HFFc6 (cell line): ENCODE results near the gene TSC2. TPM values are rescaled to one million over a fixed set of nuclear protein-coding genes. Genes with fewer than 3 reads are reported as not detected.
"Not testable (repeated sequence)": the region's sequence is repeated elsewhere in the genome, so short reads cannot be mapped to it uniquely, and the experiment has no call there.

Experiments
- DNase-seq: peaks from one replicate; pipeline ENCODE4 v3.0.0-alpha.2; 2018
- H3K27ac Mint-ChIP-seq: 2 replicates; pipeline ENCODE4 v1.8.0; 2020; ENCODE audit warnings: mild to moderate bottlenecking, mixed read lengths
- H3K27me3 Mint-ChIP-seq: 2 replicates; pipeline ENCODE4 v1.8.0; 2021; ENCODE audit warnings: mild to moderate bottlenecking, moderate library complexity, mixed read lengths; ENCODE audit not compliant: insufficient read depth
- H3K36me3 Mint-ChIP-seq: 2 replicates; pipeline ENCODE4 v1.8.0; 2021; ENCODE audit warnings: low read depth, mixed read lengths
- H3K4me1 Mint-ChIP-seq: 2 replicates; pipeline ENCODE4 v1.8.0; 2020; ENCODE audit warnings: low read depth, mixed read lengths
- H3K4me3 Mint-ChIP-seq: 2 replicates; pipeline ENCODE4 v1.8.0; 2020; ENCODE audit warnings: mild to moderate bottlenecking, moderate library complexity, mixed read lengths
- H3K9me3 Mint-ChIP-seq: 2 replicates; pipeline ENCODE4 v1.8.0; 2020; ENCODE audit warnings: mild to moderate bottlenecking, mixed read lengths
- microRNA-seq: library from miRNA; unstranded; fragments of <30 nt; microRNA quantifications from one replicate; pipeline ENCODE4, GENCODE V29; 2019
- total RNA-seq, 6 experiments: library from RNA; stranded (reverse); fragmentation: NEBNext Ultra II Directional; extraction: Animal tissue kit (Norgen Biotek cat#: 25700); gene quantifications; 2 replicates in 1 of 6; 3 replicates in 5 of 6; pipeline ENCODE4 v1.2.3, GENCODE V29; 2021
- TF ChIP-seq, protein P1 (sequence below): fragments of 200-600 bp; sonication (generic); IDR thresholded peaks from 2 replicates; pipeline ENCODE4 v1.5.0; 2021; ENCODE audit warnings: antibody characterized with exemption, mild to moderate bottlenecking

TSC2 gene
- total RNA-seq, 6 experiments from 2014 or later: 72.0 to 88.3 (median 83.2) TPM

GRCh38 chr16:2126161-2126743 is 78.5 kb downstream of the TSC2 start:
- H3K36me3 Mint-ChIP-seq, H3K27me3 Mint-ChIP-seq, H3K9me3 Mint-ChIP-seq, DNase-seq: not testable (repeated sequence)
- Mint-ChIP-seq H3K27ac (peak overlapping the region; percentile 95), H3K4me3 (peak overlapping the region; percentile 57), H3K4me1 (peaks cover 57% of the 10 kb centered on the region)
- TF ChIP-seq, protein P1, sequence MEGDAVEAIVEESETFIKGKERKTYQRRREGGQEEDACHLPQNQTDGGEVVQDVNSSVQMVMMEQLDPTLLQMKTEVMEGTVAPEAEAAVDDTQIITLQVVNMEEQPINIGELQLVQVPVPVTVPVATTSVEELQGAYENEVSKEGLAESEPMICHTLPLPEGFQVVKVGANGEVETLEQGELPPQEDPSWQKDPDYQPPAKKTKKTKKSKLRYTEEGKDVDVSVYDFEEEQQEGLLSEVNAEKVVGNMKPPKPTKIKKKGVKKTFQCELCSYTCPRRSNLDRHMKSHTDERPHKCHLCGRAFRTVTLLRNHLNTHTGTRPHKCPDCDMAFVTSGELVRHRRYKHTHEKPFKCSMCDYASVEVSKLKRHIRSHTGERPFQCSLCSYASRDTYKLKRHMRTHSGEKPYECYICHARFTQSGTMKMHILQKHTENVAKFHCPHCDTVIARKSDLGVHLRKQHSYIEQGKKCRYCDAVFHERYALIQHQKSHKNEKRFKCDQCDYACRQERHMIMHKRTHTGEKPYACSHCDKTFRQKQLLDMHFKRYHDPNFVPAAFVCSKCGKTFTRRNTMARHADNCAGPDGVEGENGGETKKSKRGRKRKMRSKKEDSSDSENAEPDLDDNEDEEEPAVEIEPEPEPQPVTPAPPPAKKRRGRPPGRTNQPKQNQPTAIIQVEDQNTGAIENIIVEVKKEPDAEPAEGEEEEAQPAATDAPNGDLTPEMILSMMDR: peak; percentile 12; the same call in 1 of the 2 replicates

DNA sequence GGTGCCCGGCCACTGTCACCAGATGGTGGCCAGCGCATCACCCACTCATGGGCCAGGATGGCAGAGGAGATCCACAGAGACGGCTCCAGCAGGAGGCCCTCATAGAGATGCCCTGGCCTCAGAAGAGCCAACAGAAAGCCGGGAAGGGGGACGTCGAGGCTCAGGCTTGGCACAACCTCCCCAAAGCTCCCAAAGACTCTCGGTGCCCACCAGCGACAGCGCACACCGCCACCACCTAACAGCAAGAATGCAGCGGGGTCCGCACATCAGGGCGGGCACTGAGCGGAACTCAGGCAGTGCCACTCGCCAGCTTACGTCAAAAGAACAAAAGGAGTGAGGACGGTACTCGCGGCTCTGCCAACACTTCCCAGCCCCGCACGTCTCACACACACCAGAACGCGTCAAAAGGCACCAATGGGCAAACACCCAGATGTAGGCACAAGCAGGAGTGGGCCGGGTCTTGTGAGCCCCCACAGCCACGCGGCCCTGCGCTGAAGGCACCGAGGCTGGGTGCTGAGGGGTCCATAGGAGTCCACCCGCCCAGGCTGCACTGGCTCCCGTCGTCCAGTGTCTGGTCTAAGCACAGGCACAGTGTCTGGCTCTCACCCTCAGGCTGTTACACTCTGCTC is 79.3 kb downstream of the TSC2 start:
- not testable (repeated sequence) for H3K27me3 Mint-ChIP-seq, H3K36me3 Mint-ChIP-seq, DNase-seq, H3K9me3 Mint-ChIP-seq
- Mint-ChIP-seq H3K4me1 (peaks cover 52% of the 10 kb centered on the region), H3K27ac (peak overlapping the region; percentile 95), H3K4me3 (peak overlapping the region; percentile 54)

DNA sequence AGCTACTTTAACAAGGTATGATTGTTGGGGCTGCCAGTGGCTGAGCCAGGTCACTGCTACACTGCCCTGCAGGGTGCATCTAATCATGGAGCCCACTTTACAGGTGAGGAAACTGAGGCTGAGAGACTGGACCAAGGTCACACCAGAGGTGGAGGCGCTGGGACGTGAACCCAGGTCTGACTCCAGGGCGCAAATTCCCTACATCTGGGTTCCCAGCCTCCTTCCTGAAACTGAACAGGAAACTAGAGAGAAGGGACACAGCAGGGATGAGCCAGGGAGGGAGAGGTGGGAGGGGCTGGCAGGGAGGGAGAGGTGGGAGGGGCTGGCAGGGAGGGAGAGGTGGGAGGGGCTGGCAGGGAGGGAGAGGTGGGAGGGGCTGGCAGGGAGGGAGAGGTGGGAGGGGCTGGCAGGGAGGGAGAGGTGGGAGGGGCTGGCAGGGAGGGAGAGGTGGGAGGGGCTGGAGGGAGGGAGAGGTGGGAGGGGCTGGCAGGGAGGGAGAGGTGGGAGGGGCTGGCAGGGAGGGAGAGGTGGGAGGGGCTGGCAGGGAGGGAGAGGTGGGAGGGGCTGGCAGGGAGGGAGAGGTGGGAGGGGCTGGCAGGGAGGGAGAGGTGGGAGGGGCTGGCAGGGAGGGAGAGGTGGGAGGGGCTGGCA is 80.0 kb downstream of the TSC2 start:
- peak overlapping the region; percentile 43 for H3K4me3 Mint-ChIP-seq
- H3K9me3 Mint-ChIP-seq, H3K27me3 Mint-ChIP-seq, H3K36me3 Mint-ChIP-seq: not testable (repeated sequence)
- peaks cover 52% of the 10 kb centered on the region for H3K4me1 Mint-ChIP-seq
- H3K27ac Mint-ChIP-seq: peak overlapping the region; percentile 95
- peak; percentile 52 for DNase-seq

DNA sequence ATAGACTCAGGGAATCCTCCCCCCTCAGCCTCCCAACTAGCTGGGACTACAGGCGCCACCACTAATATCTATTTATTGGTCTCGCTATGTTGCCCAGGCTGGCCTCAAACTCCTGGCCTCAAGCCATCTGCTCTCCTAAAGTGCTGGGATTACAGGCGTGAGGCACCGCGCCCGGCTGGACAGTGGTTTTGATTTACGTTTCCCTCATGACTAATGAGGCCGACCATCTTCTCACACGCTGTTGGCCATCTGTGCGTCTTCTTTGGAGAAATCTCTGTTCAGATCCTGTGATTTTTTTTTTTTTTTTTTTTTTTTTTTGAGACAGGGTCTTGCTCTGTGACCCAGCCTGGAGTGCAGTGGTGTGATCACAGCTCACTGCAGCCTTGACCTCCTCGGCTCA is 81.5 kb downstream of the TSC2 start:
- not testable (repeated sequence) for H3K9me3 Mint-ChIP-seq, H3K27me3 Mint-ChIP-seq, H3K36me3 Mint-ChIP-seq
- Mint-ChIP-seq H3K4me1 (peaks cover 52% of the 10 kb centered on the region), H3K27ac (peak overlapping the region; percentile 82), H3K4me3 (peak overlapping the region; percentile 73)
- DNase-seq: peak; percentile 84

- Mint-ChIP-seq H3K4me1 (peaks cover 50% of the 10 kb centered on the region), H3K4me3 (peak overlapping the region; percentile 73), H3K27ac (peak overlapping the region; percentile 82)
- DNase-seq: peak; percentile 30
- not testable (repeated sequence) for H3K9me3 Mint-ChIP-seq, H3K27me3 Mint-ChIP-seq, H3K36me3 Mint-ChIP-seq
These were observed 82.2 kb downstream of the TSC2 start for GRCh38 chr16:2129890-2130447.

GRCh38 chr16:2133797-2134196 is 86.0 kb downstream of the TSC2 start:
- H3K4me3 Mint-ChIP-seq: peak overlapping the region; percentile 74
- H3K27me3 Mint-ChIP-seq, H3K9me3 Mint-ChIP-seq, H3K36me3 Mint-ChIP-seq, DNase-seq: not testable (repeated sequence)
- H3K4me1 Mint-ChIP-seq: peaks cover 25% of the 10 kb centered on the region
- peak overlapping the region; percentile 60 for H3K27ac Mint-ChIP-seq

DNA sequence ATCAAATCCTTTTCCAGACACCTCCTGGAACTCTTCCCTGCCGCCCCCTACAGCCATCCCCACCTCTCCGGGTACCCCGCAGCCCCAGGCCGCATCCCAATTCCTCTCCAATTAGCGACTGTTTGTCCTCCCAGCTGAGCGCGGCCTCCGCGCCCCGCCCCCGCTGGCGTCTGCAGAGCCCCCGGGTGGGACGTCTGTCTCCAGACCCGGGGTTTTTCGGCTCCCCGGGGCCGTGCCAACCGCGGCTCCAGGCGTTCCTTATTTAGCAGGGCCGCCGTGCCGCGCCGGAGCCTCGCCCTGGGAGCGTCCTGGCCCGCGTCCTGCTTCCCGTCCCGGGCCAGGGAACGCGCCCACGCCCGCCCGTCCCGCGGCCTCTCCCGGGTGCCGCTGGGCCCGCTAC is 87.3 kb downstream of the TSC2 start:
- not testable (repeated sequence) for H3K9me3 Mint-ChIP-seq, H3K36me3 Mint-ChIP-seq, H3K27me3 Mint-ChIP-seq, H3K27ac Mint-ChIP-seq, DNase-seq
- H3K4me1 Mint-ChIP-seq: peaks cover 14% of the 10 kb centered on the region
- peak overlapping the region; percentile 89 for H3K4me3 Mint-ChIP-seq

DNA sequence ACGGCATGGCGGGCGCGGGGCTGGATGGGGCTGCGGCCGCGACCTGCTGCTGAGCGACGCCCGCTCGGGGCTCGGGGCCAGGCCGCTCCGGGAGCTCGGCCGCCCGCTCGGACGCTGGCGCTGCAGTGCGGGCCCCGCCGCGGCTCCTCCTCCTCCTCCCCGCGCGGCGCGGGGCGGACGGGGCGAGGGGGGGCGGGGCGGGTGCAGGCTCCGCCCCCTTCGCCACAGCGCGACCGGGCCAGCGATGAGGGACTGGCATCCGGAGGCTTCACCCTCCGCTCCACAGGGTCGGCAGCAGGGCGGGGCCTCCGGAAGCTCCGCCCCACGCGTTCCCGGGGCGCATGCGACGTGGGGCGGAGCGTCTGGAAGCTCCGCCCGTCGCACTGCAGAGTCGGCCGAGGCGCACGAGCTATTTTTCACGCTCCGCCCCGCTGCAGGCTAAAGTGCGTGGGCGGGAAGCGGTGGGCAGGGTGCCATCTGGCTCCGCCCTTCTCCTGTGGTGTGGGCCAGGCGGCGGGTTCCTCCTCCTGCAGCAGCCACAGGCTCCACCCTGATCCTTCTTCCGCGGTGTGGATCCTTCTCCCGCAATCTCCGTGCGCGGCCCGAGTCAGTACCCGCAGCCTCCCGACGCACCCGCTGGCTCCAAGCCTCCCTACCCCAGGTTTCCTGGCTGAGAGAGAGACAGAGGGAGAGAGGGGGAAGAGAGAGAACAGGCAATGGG is 88.1 kb downstream of the TSC2 start, which contains the start of gene PKD1:
Gene PKD1 (minus strand): TSS at position 129 of the 721 bp plus-strand sequence. CDS start 209 bp downstream, outside the sequence.
- peak; percentile 93 for DNase-seq
- not testable (repeated sequence) for H3K9me3 Mint-ChIP-seq, H3K36me3 Mint-ChIP-seq, H3K27me3 Mint-ChIP-seq
- H3K4me1 Mint-ChIP-seq: peaks cover 18% of the 10 kb centered on the region
- peak within 1 kb of the TSS; percentile 79 for H3K27ac Mint-ChIP-seq
- H3K4me3 Mint-ChIP-seq: peak within 1 kb of the TSS; percentile 89

Small RNA genes lying within 50 kb of the gene (microRNA-seq; reads per million reads assigned to microRNA genes)
- not detected for gene MIR1225
- not detected for gene MIR3180-5
- gene MIR4516: not detected
- gene MIR6511B1: not detected

Other genes with a start within 250 kb of the TSC2 start
- 10 to 100 TPM; 34.2 to 55.3 (median 38.7) TPM for gene HAGH, start 221.2 kb upstream of the TSC2 start, total RNA-seq
- gene FAHD1, start 220.8 kb upstream of the TSC2 start, total RNA-seq: 10 to 100 TPM; 29.4 to 40.7 (median 31.2) TPM
- gene MEIOB, start 175.8 kb upstream of the TSC2 start, total RNA-seq: not detected
- not detected for gene HS3ST6, start 129.6 kb upstream of the TSC2 start, total RNA-seq
- 10 to 100 TPM; 21.0 to 27.4 (median 22.7) TPM for gene MSRB1, start 104.8 kb upstream of the TSC2 start, total RNA-seq
- not detected for gene RPL3L, start 93.3 kb upstream of the TSC2 start, total RNA-seq
- 100 to 1,000 TPM; 146 to 190 (median 173) TPM for gene NDUFB10, start 88.4 kb upstream of the TSC2 start, total RNA-seq
- 1,000 to 10,000 TPM; 2,281 to 2,831 (median 2,477) TPM for gene RPS2, start 83.2 kb upstream of the TSC2 start, total RNA-seq
- gene RNF151, start 81.1 kb upstream of the TSC2 start, total RNA-seq: not detected
- 10 to 100 TPM; 42.4 to 47.3 (median 44.1) TPM for gene TBL3, start 75.9 kb upstream of the TSC2 start, total RNA-seq
- gene NOXO1, start 66.5 kb upstream of the TSC2 start, total RNA-seq: under 1 TPM in 3 of 6 experiments, not detected in 3; 0.28 to 0.46 (median 0.45) TPM
- gene GFER, start 63.8 kb upstream of the TSC2 start, total RNA-seq: 10 to 100 TPM; 28.8 to 45.5 (median 40.2) TPM
- 1 to 10 TPM in 5 of 6 experiments, under 1 TPM in 1; 0.96 to 1.4 (median 1.2) TPM for gene SYNGR3, start 58.0 kb upstream of the TSC2 start, total RNA-seq
- gene ZNF598, start 38.2 kb upstream of the TSC2 start, total RNA-seq: 10 to 100 TPM; 37.1 to 48.1 (median 40.7) TPM
- 1 to 10 TPM in 4 of 6 experiments, under 1 TPM in 2; 0.57 to 2.1 (median 1.4) TPM for gene NPW, start 28.2 kb upstream of the TSC2 start, total RNA-seq
- gene NHERF2, start 21.1 kb upstream of the TSC2 start, total RNA-seq: 100 to 1,000 TPM; 140 to 177 (median 152) TPM
- 10 to 100 TPM; 23.7 to 31.5 (median 26.4) TPM for gene NTHL1, start 151 bp upstream of the TSC2 start, total RNA-seq
- gene PKD1, start 87.9 kb downstream of the TSC2 start, total RNA-seq: 100 to 1,000 TPM in 1 of 6 experiments, 10 to 100 TPM in 5; 77.9 to 118 (median 82.5) TPM
- 1 to 10 TPM in 1 of 6 experiments, under 1 TPM in 5; 0.31 to 1.2 (median 0.65) TPM for gene RAB26, start 100.6 kb downstream of the TSC2 start, total RNA-seq
- gene TRAF7, start 107.8 kb downstream of the TSC2 start, total RNA-seq: 10 to 100 TPM; 81.4 to 88.3 (median 85.3) TPM
- under 1 TPM; 0.06 to 0.56 (median 0.11) TPM for gene CASKIN1, start 148.6 kb downstream of the TSC2 start, total RNA-seq
- 10 to 100 TPM; 32.7 to 39.4 (median 37.5) TPM for gene MLST8, start 157.5 kb downstream of the TSC2 start, total RNA-seq
- gene BRICD5, start 162.9 kb downstream of the TSC2 start, total RNA-seq: 1 to 10 TPM; 1.1 to 2.6 (median 1.8) TPM
- 10 to 100 TPM; 12.8 to 17.8 (median 15.1) TPM for gene PGP, start 166.9 kb downstream of the TSC2 start, total RNA-seq
- 10 to 100 TPM; 15.8 to 19.8 (median 16.7) TPM for gene E4F1, start 175.6 kb downstream of the TSC2 start, total RNA-seq
- 1 to 10 TPM in 4 of 6 experiments, under 1 TPM in 2; 0.82 to 1.5 (median 1.1) TPM for gene DNASE1L2, start 188.5 kb downstream of the TSC2 start, total RNA-seq
- gene ECI1, start 203.6 kb downstream of the TSC2 start, total RNA-seq: 10 to 100 TPM; 30.3 to 47.8 (median 35.4) TPM
- gene RNPS1, start 220.1 kb downstream of the TSC2 start, total RNA-seq: 100 to 1,000 TPM; 127 to 163 (median 140) TPM